HepG2 (cell line): ENCODE results near the gene SERPINA6. TPM values are rescaled to one million over a fixed set of nuclear protein-coding genes. Genes with fewer than 3 reads are reported as not detected.
A peak's percentile ranks its signal among the peaks of the same experiment; 100 is the strongest.

Experiments used
- FOXO1 ChIP-seq: sonication (generic); formaldehyde crosslinking; IDR thresholded peaks from 2 replicates; pipeline ENCODE4 v1.4.0; 2020; ENCODE audit warnings: missing genetic modification reagents
- HNF1A ChIP-seq, 2 experiments: sonication (generic) in 1 of 2; formaldehyde crosslinking in 1 of 2; IDR thresholded peaks; 2 replicates each; pipeline versions ENCODE4 v1.4.0 to v1.6.1; 2016 to 2020; ENCODE audit warnings: borderline replicate concordance in 1 of 2, low read depth in 1 of 2, mild to moderate bottlenecking in 1 of 2, missing genetic modification reagents in 1 of 2
- HOXA3 ChIP-seq: sonication (generic); formaldehyde crosslinking; IDR thresholded peaks from 2 replicates; pipeline ENCODE4 v1.5.0; 2020; ENCODE audit warnings: missing genetic modification reagents
- KLF11 ChIP-seq: IDR thresholded peaks from 2 replicates; pipeline ENCODE4 v1.6.1; 2016; ENCODE audit warnings: missing compliant biosample characterization
- KLF6 ChIP-seq: IDR thresholded peaks from 2 replicates; pipeline ENCODE4 v1.8.0; 2016; ENCODE audit warnings: missing biosample characterization, missing genetic modification reagents
- SP5 ChIP-seq: IDR thresholded peaks from 2 replicates; pipeline ENCODE4 v1.6.1; 2016; ENCODE audit warnings: low read depth, borderline replicate concordance
- ZBTB4 ChIP-seq: sonication (generic); formaldehyde crosslinking; IDR thresholded peaks from 2 replicates; pipeline ENCODE4 v1.4.0; 2020; ENCODE audit warnings: missing genetic modification reagents, mild to moderate bottlenecking, borderline replicate concordance
- ZMAT3 ChIP-seq: sonication (generic); formaldehyde crosslinking; conservative IDR thresholded peaks from 2 replicates; pipeline ENCODE4 v1.7.0; 2021; ENCODE audit warnings: missing genetic modification reagents
- ZMYM4 ChIP-seq: sonication (generic); formaldehyde crosslinking; IDR thresholded peaks from 2 replicates; pipeline ENCODE4 v1.8.1; 2023; ENCODE audit warnings: mild to moderate bottlenecking, missing genetic modification reagents
- ZNF205 ChIP-seq: IDR thresholded peaks from 2 replicates; pipeline ENCODE4 v1.6.1; 2018; ENCODE audit warnings: missing biosample characterization, missing genetic modification reagents
- ZNF281 ChIP-seq: sonication (generic); formaldehyde crosslinking; IDR thresholded peaks from 2 replicates; pipeline ENCODE4 v1.4.0; 2020; ENCODE audit warnings: missing genetic modification reagents, borderline replicate concordance
- ZNF710 ChIP-seq: sonication (generic); formaldehyde crosslinking; IDR thresholded peaks from 2 replicates; pipeline ENCODE4 v1.5.0; 2020; ENCODE audit warnings: mild to moderate bottlenecking, missing genetic modification reagents, borderline replicate concordance
- ZSCAN5A ChIP-seq: sonication (generic); formaldehyde crosslinking; IDR thresholded peaks from 2 replicates; pipeline ENCODE4 v1.8.0; 2022; ENCODE audit warnings: mild to moderate bottlenecking, missing genetic modification reagents, borderline replicate concordance
- polyA plus RNA-seq, 8 experiments: library from polyadenylated mRNA; depleted of rRNA in 3 of 8; stranded (reverse) in 7 of 8; unstranded in 1 of 8; fragments of >200 nt; fragmentation: Illumina TruSeq in 4 of 8; extraction: Trizol in 4 of 8; gene quantifications; 2 replicates each; pipeline versions ENCODE4 v1.2.1 to v1.2.3, GENCODE V29; 2011 to 2016; ENCODE audit warnings: low read depth in 4 of 8, missing spikeins in 1 of 8, mixed read lengths in 1 of 8; ENCODE audit not compliant: insufficient read depth in 1 of 8
- total RNA-seq, 5 experiments: library from RNA; depleted of rRNA; stranded (reverse); fragments of >200 nt; fragmentation: Illumina TruSeq; extraction: Trizol; gene quantifications; 2 replicates each; pipeline ENCODE4 v1.2.3, GENCODE V29; 2016; ENCODE audit warnings: low read depth in 1 of 5

Gene SERPINA6
- total and polyA plus RNA-seq, 2 of the 13 experiments (the other 11 are each of a cell fraction or from before 2014, with no cell fraction given), result 260 to 333 TPM

- 0 out of 2 replicates have a peak, but pooled peaks have one; percentile 27 for TF ChIP-seq HNF1A (IDR thresholded peaks at IDR 0.05; ENCODE audit: low read depth)
- peak; percentile 72; the same call in 1 of the 2 replicates for TF ChIP-seq HNF1A (CRISPR knock-in tag; IDR thresholded peaks at IDR 0.05; ENCODE audit: borderline replicate concordance)
- TF ChIP-seq ZNF710 (CRISPR knock-in tag), result peak; percentile 56; the same call in 1 of the 2 replicates
- TF ChIP-seq ZMAT3 (CRISPR knock-in tag), result 0 out of 2 replicates have a peak, but pooled peaks have one; percentile 37
- TF ChIP-seq KLF11 (CRISPR knock-in tag), result 0 out of 2 replicates have a peak, but pooled peaks have one; percentile 56
- peak; percentile 95 for TF ChIP-seq ZMYM4 (CRISPR knock-in tag)
- TF ChIP-seq SP5 (CRISPR knock-in tag), result peak; percentile 47; the same call in 1 of the 2 replicates
- 0 out of 2 replicates have a peak, but pooled peaks have one; percentile 30 for TF ChIP-seq KLF6
- TF ChIP-seq FOXO1 (CRISPR knock-in tag), result peak; percentile 86
- peak; percentile 43; the same call in 1 of the 2 replicates for TF ChIP-seq ZNF205 (CRISPR knock-in tag)
- peak; percentile 89 for TF ChIP-seq HOXA3 (CRISPR knock-in tag)
- TF ChIP-seq ZNF281 (CRISPR knock-in tag), result peak; percentile 32; the same call in 1 of the 2 replicates
- TF ChIP-seq ZBTB4 (CRISPR knock-in tag), result peak; percentile 79; the same call in 1 of the 2 replicates
- TF ChIP-seq ZSCAN5A (CRISPR knock-in tag), result peak; percentile 68; the same call in 1 of the 2 replicates
Observed at GRCh38 chr14:94276898-94277561, 46.1 kb downstream of the SERPINA6 start (continued).
